ES-I3 (cell line): ENCODE measurements around the gene COPS9.

Experiments
- H3K36me3 ChIP-seq: 2 replicates; pipeline ENCODE4 v1.6.1; 2013; ENCODE audit warnings: mild to moderate bottlenecking, low read length, control low read depth, moderate library complexity; ENCODE audit not compliant: insufficient read depth
- H3K4me1 ChIP-seq: 2 replicates; pipeline ENCODE4 v1.6.1; 2013; ENCODE audit warnings: mild to moderate bottlenecking, control low read depth, low read length; ENCODE audit not compliant: insufficient read depth
- H3K9ac ChIP-seq: 2 replicates; pipeline ENCODE4 v1.6.1; 2013; ENCODE audit warnings: low read depth, mild to moderate bottlenecking, low read length, moderate library complexity
- H3K9me3 ChIP-seq: 2 replicates; pipeline ENCODE4 v1.6.1; 2013; ENCODE audit warnings: mild to moderate bottlenecking, low read length, moderate library complexity; ENCODE audit not compliant: control insufficient read depth, insufficient read depth

COPS9 gene

GRCh38 chr2:240161087-240161750 is 25.1 kb upstream of the COPS9 start:
- Histone ChIP-seq H3K9ac (no peak overlapping the region), H3K36me3 (no peaks in the 10 kb centered on the region), H3K9me3 (no peaks in the 10 kb centered on the region), H3K4me1 (no peaks in the 10 kb centered on the region)

- H3K9me3 ChIP-seq, result no peaks in the 10 kb centered on the region
- no peak overlapping the region for H3K9ac ChIP-seq
- no peaks in the 10 kb centered on the region for H3K36me3 ChIP-seq
- H3K4me1 ChIP-seq, result no peaks in the 10 kb centered on the region
Measured at GRCh38 chr2:240160291-240161086, 24.4 kb upstream of the COPS9 start.

- H3K36me3 ChIP-seq, result no peaks in the 10 kb centered on the region
- H3K9me3 ChIP-seq, result no peaks in the 10 kb centered on the region
- no peaks in the 10 kb centered on the region for H3K4me1 ChIP-seq
- H3K9ac ChIP-seq, result no peak overlapping the region
Measured at GRCh38 chr2:240159251-240159839, 23.2 kb upstream of the COPS9 start.

- Histone ChIP-seq H3K36me3 (no peaks in the 10 kb centered on the region), H3K9me3 (no peaks in the 10 kb centered on the region), H3K9ac (no peak overlapping the region), H3K4me1 (no peaks in the 10 kb centered on the region)
Measured at GRCh38 chr2:240157147-240157470, 21.0 kb upstream of the COPS9 start.

- Histone ChIP-seq H3K9me3 (no peaks in the 10 kb centered on the region), H3K4me1 (no peaks in the 10 kb centered on the region), H3K9ac (no peak overlapping the region), H3K36me3 (no peaks in the 10 kb centered on the region)
Measured at GRCh38 chr2:240156435-240157146, 20.5 kb upstream of the COPS9 start.

GRCh38 chr2:240155745-240156390 is 19.8 kb upstream of the COPS9 start:
- Histone ChIP-seq H3K9ac (no peak overlapping the region), H3K36me3 (no peaks in the 10 kb centered on the region), H3K9me3 (no peaks in the 10 kb centered on the region), H3K4me1 (no peaks in the 10 kb centered on the region)

- Histone ChIP-seq H3K36me3 (no peaks in the 10 kb centered on the region), H3K9me3 (no peaks in the 10 kb centered on the region), H3K4me1 (no peaks in the 10 kb centered on the region; the same call in 1 of the 2 replicates), H3K9ac (no peak overlapping the region)
Measured at GRCh38 chr2:240155048-240155744, 19.1 kb upstream of the COPS9 start.

GRCh38 chr2:240154606-240155005 is 18.5 kb upstream of the COPS9 start:
- Histone ChIP-seq H3K4me1 (no peaks in the 10 kb centered on the region; the same call in 1 of the 2 replicates), H3K9ac (no peak overlapping the region), H3K36me3 (no peaks in the 10 kb centered on the region), H3K9me3 (no peaks in the 10 kb centered on the region)

- Histone ChIP-seq H3K9me3 (no peaks in the 10 kb centered on the region), H3K4me1 (no peaks in the 10 kb centered on the region; the same call in 1 of the 2 replicates), H3K36me3 (no peaks in the 10 kb centered on the region), H3K9ac (no peak overlapping the region)
Measured at GRCh38 chr2:240153418-240153817, 17.3 kb upstream of the COPS9 start.

- Histone ChIP-seq H3K9ac (no peak overlapping the region), H3K36me3 (no peaks in the 10 kb centered on the region), H3K9me3 (no peaks in the 10 kb centered on the region), H3K4me1 (no peaks in the 10 kb centered on the region; the same call in 1 of the 2 replicates)
Measured at GRCh38 chr2:240151477-240152031, 15.4 kb upstream of the COPS9 start.

GRCh38 chr2:240149943-240150784 is 14.1 kb upstream of the COPS9 start:
- Histone ChIP-seq H3K36me3 (no peaks in the 10 kb centered on the region), H3K4me1 (no peaks in the 10 kb centered on the region; the same call in 1 of the 2 replicates), H3K9me3 (no peaks in the 10 kb centered on the region), H3K9ac (no peak overlapping the region)

- H3K4me1 ChIP-seq, result no peaks in the 10 kb centered on the region; the same call in 1 of the 2 replicates
- no peaks in the 10 kb centered on the region for H3K36me3 ChIP-seq
- H3K9ac ChIP-seq, result no peak overlapping the region
- no peaks in the 10 kb centered on the region for H3K9me3 ChIP-seq
Measured at GRCh38 chr2:240147911-240148587, 11.9 kb upstream of the COPS9 start.
